Hematopoietic multipotent progenitor cell treated with erythropoietin and hydrocortisone succinate and interleukin-3 and kit ligand, for 6 days (in vitro differentiated cells): ENCODE results near the gene NPHP3.
A peak's percentile ranks its signal among the peaks of the same experiment; 100 is the strongest.

Source experiments
- DNase-seq: peaks from one replicate; pipeline ENCODE4 v3.0.0-alpha.2; 2015

NPHP3 gene

GRCh38 chr3:132695422-132695821 lies 26.8 kb downstream of the NPHP3 start:
- DNase-seq, result no peak

GRCh38 chr3:132694991-132695390 lies 27.2 kb downstream of the NPHP3 start:
- DNase-seq, result no peak

- no peak for DNase-seq
Observed at GRCh38 chr3:132690040-132690439, 32.2 kb downstream of the NPHP3 start.

GRCh38 chr3:132682201-132682600 lies 40.0 kb downstream of the NPHP3 start:
- no peak for DNase-seq

GRCh38 chr3:132681421-132681820 lies 40.8 kb downstream of the NPHP3 start:
- no peak for DNase-seq

GRCh38 chr3:132679911-132680310 lies 42.3 kb downstream of the NPHP3 start:
- no peak for DNase-seq

GRCh38 chr3:132675408-132675807 lies 46.8 kb downstream of the NPHP3 start:
- DNase-seq, result no peak

- DNase-seq, result peak; percentile 26
Observed at GRCh38 chr3:132669256-132669777, 52.9 kb downstream of the NPHP3 start.

- no peak for DNase-seq
Observed at GRCh38 chr3:132665230-132665745, 56.9 kb downstream of the NPHP3 start.

- no peak for DNase-seq
Observed at GRCh38 chr3:132662212-132662611, 60.0 kb downstream of the NPHP3 start.

- peak; percentile 50 for DNase-seq
Observed at GRCh38 chr3:132661101-132661500, 61.1 kb downstream of the NPHP3 start.

- no peak for DNase-seq
Observed at GRCh38 chr3:132660811-132661070, 61.5 kb downstream of the NPHP3 start.

- peak; percentile 83 for DNase-seq
Observed at GRCh38 chr3:132660052-132660810, 62.0 kb downstream of the NPHP3 start, which contains the start of gene UBA5. TSS of gene UBA5 (plus strand) at chr3:132660329. CDS start at chr3:132660538, 209 bp downstream.

GRCh38 chr3:132659365-132660051 lies 62.7 kb downstream of the NPHP3 start, which contains the start of gene ACAD11:
TSS of gene ACAD11 (minus strand) at chr3:132659809. CDS start at chr3:132659751, 58 bp downstream.
- peak; percentile 81 for DNase-seq

GRCh38 chr3:132659000-132659364 lies 63.2 kb downstream of the NPHP3 start:
- DNase-seq, result no peak

- no peak for DNase-seq
Observed at GRCh38 chr3:132657869-132658747, 64.1 kb downstream of the NPHP3 start.

GRCh38 chr3:132655471-132655870 lies 66.7 kb downstream of the NPHP3 start:
- DNase-seq, result no peak

GRCh38 chr3:132654721-132655120 lies 67.5 kb downstream of the NPHP3 start:
- DNase-seq, result no peak

- no peak for DNase-seq
Observed at GRCh38 chr3:132654190-132654589, 68.0 kb downstream of the NPHP3 start.

GRCh38 chr3:132652640-132653270 lies 69.5 kb downstream of the NPHP3 start:
- DNase-seq, result no peak

- no peak for DNase-seq
Observed at GRCh38 chr3:132650153-132650552, 72.1 kb downstream of the NPHP3 start.

GRCh38 chr3:132645058-132645457 lies 77.2 kb downstream of the NPHP3 start:
- no peak for DNase-seq

GRCh38 chr3:132643366-132643765 lies 78.8 kb downstream of the NPHP3 start:
- DNase-seq, result no peak
